ENCODE measurements around the gene TMOD3.

The TMOD3 gene

DNA sequence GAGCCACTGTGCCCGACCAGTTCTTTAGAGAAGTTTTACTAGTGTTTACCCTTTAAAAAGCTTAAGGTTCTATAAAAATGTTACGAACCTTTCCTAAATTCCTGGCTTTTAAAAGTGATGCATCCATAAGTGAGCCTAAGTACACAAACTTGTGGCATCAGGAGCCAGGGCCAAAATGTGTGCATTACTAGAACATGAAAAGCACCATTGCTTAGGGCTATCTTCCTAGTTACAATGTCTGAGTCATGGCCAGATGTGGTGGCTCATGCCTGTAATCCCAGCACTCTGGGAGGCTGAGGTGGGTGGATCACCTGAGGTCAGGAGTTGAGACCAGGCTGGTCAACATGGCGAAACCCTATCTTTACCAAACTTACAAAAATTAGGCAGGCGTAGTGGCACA is 102.2 kb downstream of the TMOD3 start:
- Histone ChIP-seq H3K36me3 (ENCODE audit: control insufficient read depth, low read length) (peaks cover 7% of the 10 kb centered on the region), H3F3A (ENCODE audit: control insufficient read depth, insufficient read depth) (peaks cover 26% of the 10 kb centered on the region), H3K27me3 (ENCODE audit: control insufficient read depth, low read length) (no peaks in the 10 kb centered on the region), H3K4me2 (ENCODE audit: low read length) (no peak overlapping the region), H3K27ac (ENCODE audit: low read depth, low read length) (no peak overlapping the region), H3K4me1 (ENCODE audit: control insufficient read depth, low read length) (peaks cover 36% of the 10 kb centered on the region), H3K9me2 (replicated peaks; ENCODE audit: control insufficient read depth, low read length) (no peaks in the 10 kb centered on the region), H4K20me1 (ENCODE audit: control insufficient read depth, insufficient read depth, low read depth, low read length) (no peaks in the 10 kb centered on the region), H3K9me3 (ENCODE audit: control insufficient read depth, insufficient read depth, low read length) (no peaks in the 10 kb centered on the region), H3K4me3 (ENCODE audit: low read length) (no peak overlapping the region), H3K79me2 (ENCODE audit: control insufficient read depth, low read length) (no peaks in the 10 kb centered on the region)
- TF ChIP-seq, protein P1, sequence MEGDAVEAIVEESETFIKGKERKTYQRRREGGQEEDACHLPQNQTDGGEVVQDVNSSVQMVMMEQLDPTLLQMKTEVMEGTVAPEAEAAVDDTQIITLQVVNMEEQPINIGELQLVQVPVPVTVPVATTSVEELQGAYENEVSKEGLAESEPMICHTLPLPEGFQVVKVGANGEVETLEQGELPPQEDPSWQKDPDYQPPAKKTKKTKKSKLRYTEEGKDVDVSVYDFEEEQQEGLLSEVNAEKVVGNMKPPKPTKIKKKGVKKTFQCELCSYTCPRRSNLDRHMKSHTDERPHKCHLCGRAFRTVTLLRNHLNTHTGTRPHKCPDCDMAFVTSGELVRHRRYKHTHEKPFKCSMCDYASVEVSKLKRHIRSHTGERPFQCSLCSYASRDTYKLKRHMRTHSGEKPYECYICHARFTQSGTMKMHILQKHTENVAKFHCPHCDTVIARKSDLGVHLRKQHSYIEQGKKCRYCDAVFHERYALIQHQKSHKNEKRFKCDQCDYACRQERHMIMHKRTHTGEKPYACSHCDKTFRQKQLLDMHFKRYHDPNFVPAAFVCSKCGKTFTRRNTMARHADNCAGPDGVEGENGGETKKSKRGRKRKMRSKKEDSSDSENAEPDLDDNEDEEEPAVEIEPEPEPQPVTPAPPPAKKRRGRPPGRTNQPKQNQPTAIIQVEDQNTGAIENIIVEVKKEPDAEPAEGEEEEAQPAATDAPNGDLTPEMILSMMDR (IDR thresholded peaks at IDR 0.05; ENCODE audit: low read depth, low read length, poor library complexity, severe bottlenecking), result no peak
- TF ChIP-seq EZH2phosphoT487 (IDR thresholded peaks at IDR 0.05; ENCODE audit: borderline replicate concordance, low read length), result no peak

DNA sequence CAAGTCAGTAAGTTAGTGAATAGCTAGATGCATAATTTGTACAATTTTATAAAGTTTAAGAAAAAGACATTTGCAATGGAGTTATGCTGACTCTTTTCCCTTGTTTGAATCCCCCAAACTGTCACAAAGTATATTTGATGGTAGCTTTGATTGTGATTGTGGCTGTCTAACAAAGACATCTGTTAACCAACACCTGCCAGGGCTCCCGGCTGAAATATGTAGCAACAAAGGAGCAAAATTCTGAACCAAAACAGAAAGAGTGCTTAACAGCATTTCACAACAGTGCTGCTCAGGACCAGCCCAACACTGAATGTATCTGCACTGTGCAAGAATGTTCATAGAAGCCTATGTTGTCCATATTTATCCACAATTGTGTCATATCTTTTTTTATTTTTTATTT is 102.7 kb downstream of the TMOD3 start:
- Histone ChIP-seq H3K79me2 (ENCODE audit: control insufficient read depth, low read length) (no peaks in the 10 kb centered on the region), H3K9me3 (ENCODE audit: control insufficient read depth, insufficient read depth, low read length) (no peaks in the 10 kb centered on the region), H3K4me3 (ENCODE audit: low read length) (no peak overlapping the region), H3K27ac (ENCODE audit: low read depth, low read length) (no peak overlapping the region), H3F3A (ENCODE audit: control insufficient read depth, insufficient read depth) (peaks cover 28% of the 10 kb centered on the region), H3K4me1 (ENCODE audit: control insufficient read depth, low read length) (peaks cover 41% of the 10 kb centered on the region), H3K4me2 (ENCODE audit: low read length) (no peak overlapping the region), H3K27me3 (ENCODE audit: control insufficient read depth, low read length) (no peaks in the 10 kb centered on the region), H3K9me2 (replicated peaks; ENCODE audit: control insufficient read depth, low read length) (no peaks in the 10 kb centered on the region), H4K20me1 (ENCODE audit: control insufficient read depth, insufficient read depth, low read depth, low read length) (no peaks in the 10 kb centered on the region), H3K36me3 (ENCODE audit: control insufficient read depth, low read length) (peaks cover 11% of the 10 kb centered on the region)
- TF ChIP-seq EZH2phosphoT487 (IDR thresholded peaks at IDR 0.05; ENCODE audit: borderline replicate concordance, low read length), result no peak
- TF ChIP-seq, protein P1 (IDR thresholded peaks at IDR 0.05; ENCODE audit: low read depth, low read length, poor library complexity, severe bottlenecking), result no peak

DNA sequence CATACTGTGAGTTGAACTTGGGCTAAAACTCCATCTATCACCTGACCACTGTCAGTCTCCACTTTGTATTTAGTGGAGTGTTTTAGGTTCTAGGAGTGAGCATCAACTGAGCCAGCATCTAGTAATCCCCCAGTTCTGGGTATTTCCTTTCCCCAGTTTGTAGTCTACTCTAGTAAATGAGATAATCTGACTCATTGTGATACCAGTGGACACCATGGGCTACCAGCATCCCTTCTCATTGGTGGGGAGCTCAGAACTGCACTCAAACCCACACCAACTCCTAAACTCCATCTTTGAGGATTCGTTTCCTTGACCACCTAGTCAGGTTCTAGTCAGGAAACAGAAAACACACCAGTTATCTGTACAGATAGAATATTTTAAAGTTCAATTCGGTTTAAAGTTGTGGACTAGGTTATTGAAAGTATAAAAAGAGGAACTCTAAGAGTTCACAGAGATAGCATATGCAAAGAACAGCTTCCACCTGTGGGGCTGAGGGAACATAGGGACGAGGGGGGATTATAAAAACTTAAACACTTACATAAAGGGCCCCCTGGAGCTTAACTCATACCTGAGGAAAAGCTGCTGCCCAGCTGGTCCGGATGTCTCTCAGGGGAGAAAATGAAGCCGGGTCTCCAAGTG is 106.1 kb downstream of the TMOD3 start:
- Histone ChIP-seq H3K27ac (ENCODE audit: low read depth, low read length) (peak overlapping the region; percentile 86), H4K20me1 (ENCODE audit: control insufficient read depth, insufficient read depth, low read depth, low read length) (no peaks in the 10 kb centered on the region), H3K9me3 (ENCODE audit: control insufficient read depth, insufficient read depth, low read length) (no peaks in the 10 kb centered on the region), H3K4me3 (ENCODE audit: low read length) (peak overlapping the region; percentile 64), H3K27me3 (ENCODE audit: control insufficient read depth, low read length) (no peaks in the 10 kb centered on the region), H3F3A (ENCODE audit: control insufficient read depth, insufficient read depth) (peaks cover 29% of the 10 kb centered on the region), H3K36me3 (ENCODE audit: control insufficient read depth, low read length) (peaks cover 32% of the 10 kb centered on the region), H3K79me2 (ENCODE audit: control insufficient read depth, low read length) (no peaks in the 10 kb centered on the region), H3K4me2 (ENCODE audit: low read length) (peak overlapping the region; percentile 83), H3K9me2 (replicated peaks; ENCODE audit: control insufficient read depth, low read length) (no peaks in the 10 kb centered on the region), H3K4me1 (ENCODE audit: control insufficient read depth, low read length) (peaks cover 52% of the 10 kb centered on the region)
- TF ChIP-seq, protein P1 (IDR thresholded peaks at IDR 0.05; ENCODE audit: low read depth, low read length, poor library complexity, severe bottlenecking), result no peak
- TF ChIP-seq EZH2phosphoT487 (IDR thresholded peaks at IDR 0.05; ENCODE audit: borderline replicate concordance, low read length), result no peak

All from DOHH2 (cell line).